Stimulated activated CD8-positive, alpha-beta memory T cell treated with anti-CD3 and anti-CD28 coated beads, Interleukin-2, amount 100 ng/mL, for 48 hours (primary cell): ENCODE measurements around the gene OTULINL.

Source experiments
- DNase-seq, 2 donors: peaks; one replicate each; pipeline ENCODE4 v3.0.0-alpha.2; 2020; ENCODE audit warnings: low read depth in 2 of 2

OTULINL gene

GRCh38 chr5:14577079-14577725 is 4.4 kb upstream of the OTULINL start:
- DNase-seq: no peak

- DNase-seq: no peak
Observed at GRCh38 chr5:14577971-14578370, 3.6 kb upstream of the OTULINL start.

- no peak for DNase-seq
Observed at GRCh38 chr5:14579246-14579645, 2.3 kb upstream of the OTULINL start.

- DNase-seq: no peak
Observed at GRCh38 chr5:14579731-14580397, 1.7 kb upstream of the OTULINL start.

GRCh38 chr5:14580398-14581034 is 1.1 kb upstream of the OTULINL start:
- DNase-seq: no peak

- DNase-seq: peak; percentile 69 to 73
Observed at GRCh38 chr5:14581891-14582796, 552 bp downstream of the OTULINL start.

- no peak for DNase-seq
Observed at GRCh38 chr5:14582797-14583137, 1.2 kb downstream of the OTULINL start.

- DNase-seq: no peak
Observed at GRCh38 chr5:14584848-14585247, 3.3 kb downstream of the OTULINL start.

- DNase-seq: no peak
Observed at GRCh38 chr5:14587150-14587549, 5.6 kb downstream of the OTULINL start.

GRCh38 chr5:14588145-14588544 is 6.6 kb downstream of the OTULINL start:
- DNase-seq: no peak

GRCh38 chr5:14588758-14589543 is 7.4 kb downstream of the OTULINL start:
- DNase-seq: no peak

- DNase-seq: no peak
Observed at GRCh38 chr5:14590949-14591348, 9.4 kb downstream of the OTULINL start.

- no peak for DNase-seq
Observed at GRCh38 chr5:14591548-14591947, 10.0 kb downstream of the OTULINL start.

GRCh38 chr5:14593326-14594021 is 11.9 kb downstream of the OTULINL start:
- DNase-seq: peak in 1 of 2 donors; percentile 19

GRCh38 chr5:14594378-14595074 is 12.9 kb downstream of the OTULINL start:
- no peak for DNase-seq

- DNase-seq: no peak
Observed at GRCh38 chr5:14595189-14595588, 13.6 kb downstream of the OTULINL start.

GRCh38 chr5:14595891-14596290 is 14.3 kb downstream of the OTULINL start:
- DNase-seq: no peak

- DNase-seq: no peak
Observed at GRCh38 chr5:14597080-14597479, 15.5 kb downstream of the OTULINL start.

- no peak for DNase-seq
Observed at GRCh38 chr5:14598225-14598624, 16.6 kb downstream of the OTULINL start.

- DNase-seq: no peak
Observed at GRCh38 chr5:14599476-14600127, 18.0 kb downstream of the OTULINL start.
